Activated naive CD8-positive, alpha-beta T cell treated with anti-CD3 and anti-CD28 coated beads for 36 hours (primary cell): ENCODE data around the gene FIGN. TPM values are rescaled to one million over a fixed set of nuclear protein-coding genes. Genes with fewer than 3 reads are reported as not detected.

Source experiments
- DNase-seq: peaks from one replicate; pipeline ENCODE4 v3.0.0; 2021
- H3K27ac Mint-ChIP-seq: one replicate; pipeline ENCODE4 v1.8.0; 2022; ENCODE audit warnings: mild to moderate bottlenecking, moderate library complexity, mixed read lengths
- H3K27me3 Mint-ChIP-seq: one replicate; pipeline ENCODE4 v1.8.0; 2022; ENCODE audit warnings: mild to moderate bottlenecking, mixed read lengths
- H3K36me3 Mint-ChIP-seq: one replicate; pipeline ENCODE4 v1.8.0; 2021; ENCODE audit warnings: mild to moderate bottlenecking, mixed read lengths
- H3K4me1 Mint-ChIP-seq: one replicate; pipeline ENCODE4 v1.8.0; 2021; ENCODE audit warnings: mixed read lengths
- H3K4me3 Mint-ChIP-seq: one replicate; pipeline ENCODE4 v1.8.0; 2022; ENCODE audit warnings: mild to moderate bottlenecking, moderate library complexity, mixed read lengths
- H3K9me3 Mint-ChIP-seq: one replicate; pipeline ENCODE4 v1.8.0; 2022; ENCODE audit warnings: mixed read lengths
- total RNA-seq, 2 experiments: library from RNA; stranded (reverse); gene quantifications; one replicate each; pipeline ENCODE4 v1.2.3, GENCODE V29; 2021

Gene FIGN
- total RNA-seq, 2 experiments from 2014 or later: not detected

DNA sequence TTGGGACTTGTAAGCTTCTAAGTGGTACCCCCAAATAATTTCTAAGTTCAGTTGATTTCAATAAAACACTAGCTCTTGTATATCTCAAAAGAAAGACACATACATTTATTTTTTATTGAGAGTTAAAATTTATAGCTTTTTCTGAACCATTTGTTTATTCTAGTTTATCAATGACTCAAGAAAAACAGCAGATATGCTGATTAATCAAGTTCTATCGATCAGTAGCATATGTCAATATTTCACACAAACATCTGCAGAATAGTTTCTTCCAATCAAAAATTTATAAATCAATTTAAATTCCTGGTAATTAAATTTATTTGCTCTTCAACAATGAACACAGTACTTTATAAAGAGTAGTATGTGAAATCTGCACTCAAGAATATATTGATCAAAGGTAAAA is 5.3 kb downstream of the FIGN start:
- no peaks in the 10 kb centered on the region for H3K9me3 Mint-ChIP-seq

DNA sequence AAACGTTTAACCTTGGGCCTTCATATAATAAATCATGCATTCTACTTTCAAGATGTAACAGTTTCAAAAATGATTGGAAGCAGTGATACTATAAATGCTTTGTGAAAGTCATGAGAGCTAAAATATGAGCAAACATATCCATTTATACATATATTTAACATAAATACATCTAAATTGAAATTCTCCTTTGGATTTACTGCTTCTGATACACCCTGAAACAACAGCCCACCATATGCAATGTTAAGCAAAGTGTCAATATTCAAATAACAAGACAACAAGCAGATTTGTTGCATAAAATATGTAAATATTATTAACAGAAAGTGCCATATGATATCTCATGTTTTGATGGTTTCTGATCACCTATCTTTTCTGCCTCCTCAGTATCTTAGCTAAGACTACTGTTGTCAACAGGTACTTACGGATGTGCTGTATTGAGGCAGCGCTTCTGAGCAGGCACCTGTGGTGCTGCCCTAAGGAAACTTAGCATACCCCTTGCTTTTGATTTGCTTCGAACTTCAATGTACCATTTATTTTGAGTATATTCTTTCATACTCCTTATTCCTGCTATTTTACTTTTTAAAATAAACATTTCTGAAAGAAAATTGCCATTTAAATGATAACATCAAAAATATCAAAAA is 6.1 kb downstream of the FIGN start:
- H3K9me3 Mint-ChIP-seq: no peaks in the 10 kb centered on the region
- no peak overlapping the region for H3K4me3 Mint-ChIP-seq
- H3K4me1 Mint-ChIP-seq: no peaks in the 10 kb centered on the region
- H3K27me3 Mint-ChIP-seq: peaks cover 13% of the 10 kb centered on the region
- no peak for DNase-seq
- H3K27ac Mint-ChIP-seq: no peak overlapping the region
- no peaks in the 10 kb centered on the region for H3K36me3 Mint-ChIP-seq

More for the DNA sequence above, 5.3 kb downstream of the FIGN start:
- peaks cover 21% of the 10 kb centered on the region for H3K27me3 Mint-ChIP-seq
- no peak overlapping the region for H3K27ac Mint-ChIP-seq
- H3K4me3 Mint-ChIP-seq: no peak overlapping the region
- DNase-seq: no peak
- H3K4me1 Mint-ChIP-seq: peaks cover 2% of the 10 kb centered on the region
- no peaks in the 10 kb centered on the region for H3K36me3 Mint-ChIP-seq

DNA sequence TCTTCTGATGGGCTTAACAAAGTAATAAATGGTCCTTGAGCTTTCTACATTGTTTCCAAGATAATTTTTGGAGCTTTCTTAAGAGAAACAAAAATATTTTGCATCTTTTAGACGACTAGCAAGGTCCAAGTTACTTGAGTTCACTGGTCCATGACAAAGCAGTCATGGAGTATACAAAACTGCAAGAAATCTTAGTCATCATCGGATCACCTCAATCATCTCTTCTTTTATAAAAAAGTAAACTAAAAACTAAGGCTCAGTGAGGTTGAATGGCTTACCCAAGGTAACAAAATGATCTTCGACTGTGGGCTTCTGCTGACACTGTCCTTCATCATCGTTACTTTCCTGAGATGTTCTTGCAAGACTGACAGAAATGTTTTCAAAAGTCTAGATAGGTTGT is 11.9 kb downstream of the FIGN start:
- Mint-ChIP-seq H3K9me3 (peaks cover 2% of the 10 kb centered on the region), H3K4me3 (no peak overlapping the region), H3K36me3 (no peaks in the 10 kb centered on the region), H3K27me3 (no peaks in the 10 kb centered on the region), H3K27ac (no peak overlapping the region), H3K4me1 (no peaks in the 10 kb centered on the region)
- DNase-seq: no peak

DNA sequence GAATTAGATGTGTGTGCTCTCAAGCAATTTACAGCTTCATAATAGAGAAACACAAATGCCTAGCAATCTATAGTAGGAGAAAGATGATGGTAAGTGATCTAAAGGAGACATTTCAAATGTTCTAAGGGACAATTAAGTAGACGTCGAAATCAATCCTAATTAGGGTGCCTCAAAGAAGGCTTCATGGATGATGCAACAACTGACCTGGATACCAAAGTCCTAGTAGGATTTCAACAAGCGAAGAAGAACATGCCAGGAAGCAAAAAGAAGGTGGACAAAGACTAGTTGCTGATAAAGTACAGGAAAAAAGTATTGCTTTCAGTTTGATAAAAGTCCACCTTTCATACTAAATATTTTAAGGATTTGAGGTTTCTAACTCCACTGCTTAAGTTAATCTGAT is 12.5 kb downstream of the FIGN start:
- Mint-ChIP-seq H3K36me3 (no peaks in the 10 kb centered on the region), H3K4me3 (no peak overlapping the region), H3K9me3 (peaks cover 2% of the 10 kb centered on the region), H3K27me3 (no peaks in the 10 kb centered on the region), H3K4me1 (no peaks in the 10 kb centered on the region), H3K27ac (no peak overlapping the region)
- no peak for DNase-seq

DNA sequence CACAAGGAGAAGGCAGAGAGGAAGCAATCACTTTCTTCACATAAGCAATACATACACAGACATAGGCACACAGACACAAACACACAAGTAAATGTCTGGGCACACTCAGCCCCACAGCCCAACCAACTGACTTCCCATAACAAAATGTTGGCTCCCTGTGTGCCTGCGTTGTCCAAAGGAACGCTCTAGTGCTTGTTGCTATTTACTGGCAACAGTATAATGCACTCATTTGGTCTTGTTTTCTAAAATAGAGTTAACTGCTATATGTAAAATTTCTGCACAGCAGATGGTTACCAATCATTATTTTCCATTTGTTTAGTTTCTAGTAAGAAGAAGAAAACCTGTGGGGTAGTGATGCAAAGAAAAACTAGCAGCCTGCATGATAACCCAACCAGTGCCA is 16.5 kb downstream of the FIGN start:
- no peaks in the 10 kb centered on the region for H3K36me3 Mint-ChIP-seq
- H3K4me1 Mint-ChIP-seq: no peaks in the 10 kb centered on the region
- H3K27ac Mint-ChIP-seq: no peak overlapping the region
- no peak for DNase-seq
- H3K4me3 Mint-ChIP-seq: no peak overlapping the region
- no peaks in the 10 kb centered on the region for H3K27me3 Mint-ChIP-seq
- peaks cover 2% of the 10 kb centered on the region for H3K9me3 Mint-ChIP-seq

DNA sequence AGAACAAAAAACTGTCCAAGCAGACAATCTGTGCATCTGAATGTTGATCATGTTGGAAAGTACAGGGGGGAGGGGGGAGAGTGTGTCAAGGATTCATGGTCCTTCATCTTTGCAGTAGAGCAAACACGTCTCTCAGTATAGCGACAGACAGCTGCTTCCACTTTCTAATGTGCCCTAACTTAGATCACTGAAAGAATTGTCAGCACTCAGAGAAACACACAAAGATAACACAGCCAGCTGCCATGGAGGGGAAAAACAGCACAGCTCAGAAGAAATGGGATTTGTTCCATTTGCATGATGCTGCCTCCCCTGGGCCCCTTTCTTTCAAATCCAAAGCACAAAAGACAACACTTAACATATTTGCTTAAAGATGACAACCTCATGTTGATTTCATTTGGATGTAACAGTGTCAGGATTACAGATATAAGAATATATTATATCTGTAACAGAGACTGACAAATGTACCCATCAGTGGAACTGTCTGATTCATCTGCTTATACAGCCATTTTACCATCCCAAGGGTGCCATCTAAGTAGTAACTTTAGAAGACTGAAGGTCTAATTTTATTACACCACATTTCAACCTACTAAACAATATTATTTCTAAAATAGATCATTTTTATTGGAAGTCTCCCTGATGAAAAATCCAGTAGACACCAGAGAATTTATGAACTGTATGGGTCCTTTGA is 17.7 kb downstream of the FIGN start:
- DNase-seq: no peak
- peaks cover 2% of the 10 kb centered on the region for H3K9me3 Mint-ChIP-seq
- no peak overlapping the region for H3K4me3 Mint-ChIP-seq
- H3K4me1 Mint-ChIP-seq: no peaks in the 10 kb centered on the region
- H3K36me3 Mint-ChIP-seq: no peaks in the 10 kb centered on the region
- H3K27me3 Mint-ChIP-seq: no peaks in the 10 kb centered on the region
- H3K27ac Mint-ChIP-seq: no peak overlapping the region

DNA sequence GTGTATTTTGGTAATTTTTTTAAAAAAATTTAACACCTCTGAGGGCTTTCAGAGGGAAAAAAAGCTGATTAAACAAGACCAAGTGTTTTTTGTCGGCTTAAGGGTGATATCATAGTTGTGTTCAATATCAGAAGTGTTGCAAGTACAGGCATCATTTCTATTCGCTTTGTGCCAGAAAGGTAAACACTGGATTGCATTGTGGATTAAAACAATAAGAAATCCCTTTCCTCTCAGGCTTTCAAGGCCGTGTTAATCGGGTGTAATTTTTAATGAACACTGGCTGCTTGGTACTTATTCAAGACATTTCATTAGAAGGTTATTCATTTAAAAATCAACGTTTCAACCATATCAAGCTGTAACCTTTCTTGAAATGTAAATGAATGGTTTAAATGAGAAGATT is 18.3 kb downstream of the FIGN start:
- peaks cover 2% of the 10 kb centered on the region for H3K9me3 Mint-ChIP-seq
- no peaks in the 10 kb centered on the region for H3K36me3 Mint-ChIP-seq
- H3K4me1 Mint-ChIP-seq: no peaks in the 10 kb centered on the region
- no peaks in the 10 kb centered on the region for H3K27me3 Mint-ChIP-seq
- no peak overlapping the region for H3K27ac Mint-ChIP-seq
- DNase-seq: no peak
- H3K4me3 Mint-ChIP-seq: no peak overlapping the region

DNA sequence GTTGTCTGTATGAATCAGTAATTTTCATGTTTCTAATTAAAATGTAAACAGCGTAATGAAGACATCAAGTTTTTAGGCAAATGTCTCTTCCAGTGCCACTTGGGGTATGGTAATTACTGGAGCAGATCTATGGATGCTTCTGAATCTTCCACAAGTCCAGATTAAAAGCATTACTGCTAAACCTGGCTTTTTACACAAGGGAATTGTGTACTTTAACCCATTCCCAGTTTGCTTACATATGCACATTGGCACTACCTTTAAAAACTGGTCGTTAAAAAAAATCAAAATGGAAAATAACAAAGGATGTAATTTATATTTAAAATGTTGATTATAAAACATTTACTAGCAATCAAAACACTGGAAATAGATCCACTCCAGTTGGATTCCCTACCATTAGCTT is 19.7 kb downstream of the FIGN start:
- no peak for DNase-seq
- Mint-ChIP-seq H3K27ac (no peak overlapping the region), H3K4me3 (no peak overlapping the region), H3K4me1 (no peaks in the 10 kb centered on the region), H3K36me3 (no peaks in the 10 kb centered on the region), H3K27me3 (no peaks in the 10 kb centered on the region), H3K9me3 (peaks cover 2% of the 10 kb centered on the region)

DNA sequence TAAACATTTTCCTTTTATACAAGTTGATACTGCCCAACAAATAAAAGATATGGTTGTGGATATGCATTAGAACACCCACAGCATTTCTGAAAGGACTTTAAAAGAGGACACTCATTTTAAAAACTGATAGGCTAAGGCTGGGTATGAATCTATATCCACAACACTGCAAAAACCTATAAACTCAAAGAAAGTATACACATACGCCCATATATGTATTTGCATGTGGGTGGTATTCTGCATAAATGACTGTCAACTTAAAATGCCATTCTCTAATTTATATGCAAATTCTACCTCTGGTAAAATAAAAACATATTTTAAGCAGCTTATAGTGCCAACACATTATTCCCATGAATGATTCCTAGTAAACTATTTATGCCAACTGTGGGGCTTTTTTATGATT is 20.1 kb downstream of the FIGN start:
- no peaks in the 10 kb centered on the region for H3K4me1 Mint-ChIP-seq
- H3K4me3 Mint-ChIP-seq: no peak overlapping the region
- H3K36me3 Mint-ChIP-seq: no peaks in the 10 kb centered on the region
- H3K27ac Mint-ChIP-seq: no peak overlapping the region
- no peaks in the 10 kb centered on the region for H3K27me3 Mint-ChIP-seq
- peaks cover 2% of the 10 kb centered on the region for H3K9me3 Mint-ChIP-seq
- DNase-seq: no peak

DNA sequence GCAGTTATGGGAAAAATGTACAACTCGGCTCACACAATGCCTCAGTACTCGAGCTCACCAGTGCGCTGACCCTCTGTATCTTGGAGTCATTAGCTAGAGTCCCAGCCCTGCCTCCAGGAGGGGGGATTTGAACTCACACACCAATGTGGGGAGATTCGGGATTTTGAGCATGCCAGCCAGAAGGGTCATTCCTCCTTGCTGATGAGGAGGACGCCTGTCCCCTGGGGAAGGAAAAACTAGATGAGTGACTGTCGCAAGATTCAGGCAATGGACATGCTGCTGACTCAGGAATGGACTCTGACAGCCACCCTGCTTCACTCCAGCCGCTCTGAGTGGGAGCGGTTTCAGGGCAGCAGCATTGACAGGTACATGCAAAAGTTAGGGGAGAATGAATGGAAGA is 20.6 kb downstream of the FIGN start:
- H3K9me3 Mint-ChIP-seq: peaks cover 2% of the 10 kb centered on the region
- H3K27me3 Mint-ChIP-seq: no peaks in the 10 kb centered on the region
- H3K27ac Mint-ChIP-seq: no peak overlapping the region
- no peak for DNase-seq
- H3K4me3 Mint-ChIP-seq: no peak overlapping the region
- no peaks in the 10 kb centered on the region for H3K36me3 Mint-ChIP-seq
- H3K4me1 Mint-ChIP-seq: no peaks in the 10 kb centered on the region

DNA sequence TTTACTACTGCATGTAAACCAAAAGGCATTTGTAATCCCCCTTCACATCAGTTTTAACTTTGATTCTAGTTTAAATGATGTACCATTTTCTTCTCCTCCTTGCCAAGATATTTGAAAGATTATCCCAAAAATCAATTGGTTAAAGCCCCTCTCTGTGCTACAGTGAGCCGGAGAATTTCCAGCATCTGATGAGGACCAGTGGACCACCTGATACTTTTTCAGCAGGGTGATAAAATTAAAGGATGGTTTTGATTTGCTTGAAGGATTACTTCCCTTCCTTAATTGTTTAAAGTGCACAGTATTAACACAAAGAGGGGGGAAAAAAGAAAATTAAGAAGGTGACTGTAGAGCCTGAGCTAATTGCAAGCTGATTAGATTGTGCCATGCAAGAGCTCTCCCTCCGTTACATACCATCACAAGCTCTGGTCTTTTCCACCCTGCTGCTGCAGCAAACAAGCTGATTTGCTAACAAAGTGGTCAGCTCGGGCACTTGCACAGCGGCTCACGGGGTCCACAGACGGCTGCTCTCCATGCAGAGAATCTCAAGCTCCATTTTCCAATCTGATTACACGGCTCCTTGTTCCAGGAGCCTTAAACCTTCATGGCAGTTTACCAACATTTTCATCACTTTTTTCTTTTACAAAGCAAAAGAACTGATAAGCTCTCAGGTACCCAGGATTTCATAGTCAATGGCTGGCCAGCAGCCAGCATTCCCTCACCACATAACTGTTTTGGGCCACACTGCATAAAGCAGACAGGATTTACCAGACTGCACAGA is 22.1 kb downstream of the FIGN start:
- H3K4me3 Mint-ChIP-seq: no peak overlapping the region
- no peak for DNase-seq
- H3K36me3 Mint-ChIP-seq: no peaks in the 10 kb centered on the region
- no peak overlapping the region for H3K27ac Mint-ChIP-seq
- no peaks in the 10 kb centered on the region for H3K9me3 Mint-ChIP-seq
- no peaks in the 10 kb centered on the region for H3K27me3 Mint-ChIP-seq
- no peaks in the 10 kb centered on the region for H3K4me1 Mint-ChIP-seq

DNA sequence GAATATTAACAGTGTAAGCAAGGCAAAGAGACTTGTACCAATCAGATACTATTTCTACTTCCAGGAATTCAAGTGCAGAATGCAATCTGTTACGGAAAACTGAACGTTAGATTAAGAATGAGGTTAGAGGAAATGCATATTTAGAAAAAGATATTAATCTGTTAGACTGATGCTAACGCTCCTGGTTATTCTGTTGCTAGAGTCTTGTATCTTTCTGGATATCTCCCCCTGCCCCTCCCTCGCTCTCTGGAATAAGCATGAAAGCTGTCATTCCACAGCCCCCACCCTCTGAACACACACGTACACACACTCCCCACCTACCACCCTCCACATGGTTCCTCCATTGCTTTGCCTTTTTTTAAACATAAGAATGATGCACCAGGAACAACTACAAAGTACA is 24.1 kb downstream of the FIGN start:
- Mint-ChIP-seq H3K27me3 (no peaks in the 10 kb centered on the region), H3K27ac (no peak overlapping the region), H3K4me3 (no peak overlapping the region), H3K36me3 (no peaks in the 10 kb centered on the region), H3K9me3 (no peaks in the 10 kb centered on the region), H3K4me1 (no peaks in the 10 kb centered on the region)
- DNase-seq: no peak

DNA sequence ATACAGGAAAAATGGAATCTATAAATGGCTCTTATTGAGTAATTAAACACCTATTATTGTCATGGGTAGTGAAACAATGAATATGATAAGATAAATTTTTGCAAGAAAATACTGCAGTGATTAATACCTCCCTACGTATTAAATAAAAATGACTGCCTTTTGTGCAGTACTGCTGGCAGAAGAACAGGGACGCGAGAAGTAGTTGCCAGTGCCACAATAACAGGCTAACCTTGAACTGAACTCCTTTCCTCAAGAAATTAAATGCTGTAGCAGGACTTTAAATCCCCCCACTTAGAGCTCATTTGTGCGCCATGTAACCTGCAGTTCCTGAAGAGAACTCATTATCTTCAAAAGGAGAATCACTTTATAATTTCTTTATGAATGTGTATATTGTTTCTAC is 24.6 kb downstream of the FIGN start:
- H3K4me3 Mint-ChIP-seq: no peak overlapping the region
- no peaks in the 10 kb centered on the region for H3K4me1 Mint-ChIP-seq
- H3K36me3 Mint-ChIP-seq: no peaks in the 10 kb centered on the region
- H3K27me3 Mint-ChIP-seq: no peaks in the 10 kb centered on the region
- H3K9me3 Mint-ChIP-seq: no peaks in the 10 kb centered on the region
- DNase-seq: no peak
- H3K27ac Mint-ChIP-seq: no peak overlapping the region

DNA sequence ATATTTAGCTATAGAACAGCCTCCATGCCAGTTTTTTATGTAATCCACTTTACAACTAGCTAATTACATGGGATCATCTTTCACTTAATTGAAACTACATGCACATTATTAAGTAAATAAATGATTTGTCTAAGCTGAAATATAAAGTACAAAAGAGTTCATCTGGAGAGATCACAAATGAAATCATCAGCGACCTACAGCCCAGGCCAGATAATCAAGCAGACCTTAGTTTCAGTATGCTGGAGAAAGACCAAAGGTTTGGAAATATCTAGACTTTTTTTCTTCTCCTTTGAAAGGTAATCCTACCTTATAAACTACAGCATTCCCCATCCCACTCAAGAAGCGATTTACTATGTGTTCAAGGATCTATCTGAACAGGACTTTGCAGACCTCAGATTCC is 26.5 kb downstream of the FIGN start:
- no peak for DNase-seq
- no peak overlapping the region for H3K27ac Mint-ChIP-seq
- H3K9me3 Mint-ChIP-seq: no peaks in the 10 kb centered on the region
- H3K27me3 Mint-ChIP-seq: no peaks in the 10 kb centered on the region
- no peaks in the 10 kb centered on the region for H3K4me1 Mint-ChIP-seq
- no peaks in the 10 kb centered on the region for H3K36me3 Mint-ChIP-seq
- H3K4me3 Mint-ChIP-seq: no peak overlapping the region

DNA sequence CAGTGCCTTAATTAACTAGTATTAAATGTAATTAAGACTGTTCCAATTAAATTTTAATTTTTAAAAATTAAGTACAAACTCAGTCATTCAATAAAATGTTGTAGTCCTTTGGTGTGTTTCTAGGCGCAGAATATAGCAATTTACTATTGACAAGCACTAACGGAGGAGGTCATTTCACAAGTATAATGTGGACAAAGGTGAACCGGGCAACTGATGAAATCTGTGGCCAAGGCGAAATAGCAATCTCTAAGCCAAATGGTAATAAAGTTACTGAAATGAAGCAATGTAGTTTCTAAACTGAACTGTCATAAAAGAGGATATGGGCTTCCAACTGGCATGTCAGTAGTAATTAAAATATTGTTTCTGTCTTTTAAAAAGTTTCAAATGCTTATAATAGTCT is 27.5 kb downstream of the FIGN start:
- no peak overlapping the region for H3K27ac Mint-ChIP-seq
- no peaks in the 10 kb centered on the region for H3K9me3 Mint-ChIP-seq
- no peaks in the 10 kb centered on the region for H3K27me3 Mint-ChIP-seq
- H3K4me1 Mint-ChIP-seq: no peaks in the 10 kb centered on the region
- no peak overlapping the region for H3K4me3 Mint-ChIP-seq
- no peak for DNase-seq
- no peaks in the 10 kb centered on the region for H3K36me3 Mint-ChIP-seq

DNA sequence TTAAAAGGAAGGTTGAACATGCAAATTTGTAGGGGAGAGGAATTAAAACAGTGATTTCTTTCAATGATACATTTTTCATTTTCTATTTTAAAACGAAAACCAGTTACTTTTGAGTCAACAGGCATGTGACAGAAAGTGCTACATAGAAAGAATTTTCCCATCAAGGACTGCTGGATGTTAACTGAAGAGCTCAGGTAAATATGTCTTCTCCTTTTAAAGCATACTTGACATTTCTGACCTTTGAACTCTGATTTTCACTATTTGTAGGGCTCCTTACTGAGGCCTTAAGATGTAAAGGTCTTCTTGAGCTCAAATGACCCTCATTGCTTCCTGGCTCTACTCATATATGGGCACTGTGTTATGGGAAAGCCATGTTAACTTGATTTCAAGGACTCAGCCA is 32.4 kb downstream of the FIGN start:
- no peaks in the 10 kb centered on the region for H3K4me1 Mint-ChIP-seq
- DNase-seq: no peak
- no peaks in the 10 kb centered on the region for H3K36me3 Mint-ChIP-seq
- H3K9me3 Mint-ChIP-seq: no peaks in the 10 kb centered on the region
- no peaks in the 10 kb centered on the region for H3K27me3 Mint-ChIP-seq
- no peak overlapping the region for H3K27ac Mint-ChIP-seq
- H3K4me3 Mint-ChIP-seq: no peak overlapping the region
